CD4-positive, alpha-beta T cell treated with Interleukin-1 beta for 1 hour (primary cell): Measurements from ENCODE around the gene PANK1.

ENCODE experiments used
- DNase-seq, 2 donors: peaks; one replicate each; pipeline ENCODE4 v3.0.0-alpha.2; 2020 to 2022

PANK1 gene

DNA sequence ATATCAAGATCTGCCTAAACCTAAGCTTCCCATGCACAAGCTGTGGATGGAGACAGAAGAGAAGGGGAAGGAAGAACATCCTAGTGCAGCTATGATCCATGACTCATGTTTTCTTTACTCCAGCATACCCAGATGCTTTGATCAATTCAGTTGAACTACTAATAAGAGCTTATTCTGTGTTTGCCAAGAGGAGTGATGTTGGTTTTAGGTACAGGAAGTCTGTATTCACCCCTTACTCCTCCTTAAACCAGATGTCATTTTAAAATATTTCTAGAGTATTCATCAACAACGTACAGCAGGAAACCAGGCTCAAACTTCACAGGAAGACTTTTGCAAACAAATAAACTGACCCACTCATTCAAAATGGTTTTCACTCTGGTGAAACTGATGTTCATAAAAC is 29.2 kb downstream of the PANK1 start:
- no peak for DNase-seq

- DNase-seq, result peak in 1 of 2 donors; percentile 18
These were observed 29.9 kb downstream of the PANK1 start for GRCh38 chr10:89615112-89615511.

DNA sequence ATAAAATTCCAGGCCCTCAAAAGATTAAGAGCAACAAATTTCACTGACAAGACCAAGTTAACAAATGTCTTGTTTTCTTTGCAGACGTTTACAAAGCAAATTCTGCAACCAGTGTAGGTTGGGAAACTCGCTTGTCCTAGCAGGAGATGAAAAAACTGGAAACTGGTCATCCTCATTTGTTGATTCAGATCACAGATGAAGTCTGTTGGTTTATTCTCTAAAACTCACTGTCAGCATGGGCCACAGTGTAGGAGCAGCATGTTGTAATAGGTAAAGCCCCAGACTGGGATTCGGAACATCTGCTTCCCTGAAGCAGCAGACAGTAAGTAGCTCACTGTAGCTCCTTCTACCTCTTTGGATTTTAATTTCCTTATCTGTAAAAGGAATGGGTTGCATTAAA is 31.5 kb downstream of the PANK1 start:
- DNase-seq, result no peak

GRCh38 chr10:89611282-89611681 is 33.8 kb downstream of the PANK1 start:
- DNase-seq, result no peak

DNA sequence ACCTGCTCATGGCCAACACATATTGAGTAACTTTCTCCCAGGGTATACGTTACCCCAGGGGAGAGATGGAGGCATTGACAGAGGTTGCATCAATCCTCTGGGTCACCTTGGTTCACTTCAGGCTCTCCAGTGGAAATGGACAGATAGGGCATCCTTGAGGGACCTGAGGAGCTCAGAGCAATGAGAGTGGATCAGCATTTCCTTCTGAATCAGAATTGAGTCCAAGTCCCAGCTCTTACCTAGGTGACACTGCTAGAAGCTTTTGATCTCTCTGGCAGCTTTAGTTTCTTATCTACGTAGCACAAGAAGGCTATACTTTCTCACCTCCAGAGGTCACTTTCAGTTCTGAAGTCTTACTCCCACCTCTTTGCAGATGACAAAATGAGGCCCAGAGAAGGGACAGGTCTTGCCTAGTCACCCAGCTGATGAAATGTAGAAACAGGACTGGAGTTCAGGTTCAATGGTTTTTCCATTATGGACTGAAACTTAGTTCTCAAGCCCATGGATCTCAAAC is 35.2 kb downstream of the PANK1 start:
- no peak for DNase-seq

DNA sequence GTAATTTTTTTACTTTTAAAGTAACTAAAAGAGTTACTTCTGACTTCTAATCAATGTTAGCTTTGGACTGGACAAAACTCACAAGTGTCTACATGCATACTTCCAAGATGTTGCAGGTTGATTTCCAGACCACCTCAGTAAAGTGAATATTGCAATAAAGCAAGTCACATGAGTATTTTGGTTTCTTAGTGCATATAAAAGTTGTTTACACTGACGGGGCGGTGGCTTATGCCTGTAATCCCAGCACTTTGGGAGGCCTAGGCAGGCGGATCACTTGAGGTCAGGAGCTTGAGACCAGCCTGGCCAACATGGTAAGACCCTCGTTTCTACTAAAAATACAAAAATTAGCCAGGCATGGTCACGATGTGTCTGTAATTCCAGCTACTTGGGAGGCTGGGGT is 40.8 kb downstream of the PANK1 start:
- no peak for DNase-seq

GRCh38 chr10:89602919-89603318 is 42.1 kb downstream of the PANK1 start:
- no peak for DNase-seq

GRCh38 chr10:89601728-89602361 is 43.2 kb downstream of the PANK1 start:
- DNase-seq, result no peak

- no peak for DNase-seq
These were observed 45.0 kb downstream of the PANK1 start for GRCh38 chr10:89600041-89600440.

DNA sequence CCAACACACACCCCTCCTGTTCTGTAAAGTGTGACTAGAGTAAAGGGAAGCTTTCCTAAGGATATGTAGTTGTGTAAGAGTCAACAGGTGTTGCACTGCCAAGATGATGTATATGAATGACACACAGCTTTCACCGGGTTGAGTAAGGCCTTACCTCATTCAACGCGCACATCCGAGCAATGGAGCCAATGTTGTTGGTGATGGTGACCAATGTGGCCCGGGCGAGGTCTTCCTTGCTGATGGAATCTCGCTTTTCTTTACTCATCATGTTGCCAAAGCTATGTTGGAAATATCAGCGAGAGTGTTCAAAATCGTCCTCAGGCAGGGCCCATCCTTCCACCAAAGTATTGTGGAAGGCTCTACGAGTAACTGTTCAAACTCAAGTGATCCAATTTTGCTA is 52.0 kb downstream of the PANK1 start:
- DNase-seq, result no peak

DNA sequence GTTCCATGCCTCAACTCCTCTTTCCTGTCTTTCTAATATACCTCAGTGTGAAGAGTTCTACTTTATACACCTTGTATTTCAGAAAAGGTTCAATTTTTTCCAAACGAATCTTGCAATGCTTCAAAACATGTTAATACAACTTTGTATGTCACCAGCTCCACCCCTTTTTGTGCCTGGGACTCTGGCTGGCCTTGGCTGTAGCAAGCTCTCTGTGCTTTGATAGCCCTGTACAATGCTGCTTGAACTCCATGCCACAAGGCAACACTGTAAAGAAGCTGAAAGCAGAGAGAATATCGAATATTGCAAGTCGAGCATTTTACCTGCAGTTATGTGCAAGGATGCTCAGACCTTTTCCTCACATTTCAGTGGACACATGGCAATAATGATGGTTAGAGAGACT is 52.5 kb downstream of the PANK1 start:
- no peak for DNase-seq

DNA sequence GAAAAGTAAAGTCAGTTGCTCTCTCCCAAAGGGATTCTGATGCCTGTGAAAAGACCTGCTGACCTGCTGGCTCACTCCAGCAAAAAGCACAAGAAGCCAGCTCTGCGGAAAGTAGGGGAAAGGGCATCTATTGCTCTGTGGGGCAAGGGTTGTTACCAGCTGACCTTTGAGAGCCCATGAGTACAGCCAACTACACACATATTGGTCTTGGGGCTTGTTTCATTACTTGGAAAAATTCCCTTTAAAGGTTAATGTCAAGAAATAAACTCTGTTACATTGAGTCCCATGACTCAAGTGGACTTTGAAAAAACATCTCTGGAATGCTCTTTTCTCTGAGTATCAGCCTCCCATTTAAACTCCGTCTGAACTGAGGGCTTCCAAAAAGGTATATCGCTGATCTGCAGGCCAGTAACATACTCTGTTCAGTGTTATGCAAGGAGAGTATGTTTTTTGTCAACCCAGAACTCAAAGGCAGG is 53.2 kb downstream of the PANK1 start:
- no peak for DNase-seq

DNA sequence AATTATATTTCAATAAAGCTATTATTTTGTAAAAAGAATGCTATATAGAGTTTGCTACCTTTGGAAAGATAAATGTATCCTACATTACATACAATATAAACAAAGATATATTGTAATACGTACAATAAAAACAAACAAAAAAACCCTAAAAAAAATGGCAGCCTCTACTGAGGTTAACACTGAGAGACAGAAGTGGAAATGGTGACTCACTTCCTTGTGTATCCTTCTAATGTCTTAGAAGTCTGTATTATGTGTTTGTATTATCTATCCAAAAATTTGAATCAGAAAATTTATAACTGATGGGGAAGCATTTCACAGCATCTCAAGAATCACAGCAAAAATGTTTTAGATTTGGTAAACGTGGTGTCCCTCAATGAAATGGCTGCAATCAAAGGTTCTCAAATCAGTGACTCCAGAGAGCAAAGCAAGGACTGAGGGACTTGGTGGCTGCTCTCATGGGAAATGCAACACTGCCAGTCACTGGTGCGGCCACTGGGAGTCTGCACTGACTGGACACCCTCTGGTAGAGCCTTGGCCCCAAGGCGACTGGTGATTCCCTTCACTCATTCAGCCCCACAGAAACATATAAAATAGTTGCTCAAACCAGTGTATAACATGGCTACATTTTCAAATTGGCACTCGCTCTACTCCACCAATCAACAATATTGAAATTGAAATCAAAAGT is 53.8 kb downstream of the PANK1 start:
- no peak for DNase-seq

- no peak for DNase-seq
These were observed 54.7 kb downstream of the PANK1 start for GRCh38 chr10:89590326-89590725.

DNA sequence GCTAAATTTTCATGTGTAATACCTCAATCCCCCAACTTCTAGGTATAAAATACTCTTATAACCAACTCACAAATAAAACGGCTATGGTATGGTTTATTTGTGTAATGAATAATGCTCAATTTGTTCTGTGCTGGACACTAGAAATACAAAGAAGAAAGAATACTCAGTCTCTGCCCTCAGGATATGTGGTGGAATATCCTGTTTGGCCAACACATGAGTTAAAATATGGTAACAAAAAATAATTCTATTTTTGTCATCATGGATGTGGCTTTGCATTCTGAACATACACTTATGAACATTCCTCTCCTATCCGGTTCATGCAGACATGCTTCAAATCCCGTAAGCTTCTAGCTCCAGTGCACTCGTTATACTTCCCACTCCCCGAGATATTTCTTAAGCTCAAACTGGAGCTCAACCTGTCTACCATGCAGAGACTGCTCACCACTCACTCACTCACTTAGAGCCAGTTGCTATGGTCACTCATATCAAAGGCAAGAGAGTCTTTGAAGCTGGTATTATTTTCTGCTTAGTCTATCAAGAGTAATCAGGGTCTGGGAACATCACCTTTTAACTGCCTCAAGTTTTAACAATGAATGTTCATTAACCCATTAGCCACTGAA is 55.8 kb downstream of the PANK1 start:
- DNase-seq, result no peak

DNA sequence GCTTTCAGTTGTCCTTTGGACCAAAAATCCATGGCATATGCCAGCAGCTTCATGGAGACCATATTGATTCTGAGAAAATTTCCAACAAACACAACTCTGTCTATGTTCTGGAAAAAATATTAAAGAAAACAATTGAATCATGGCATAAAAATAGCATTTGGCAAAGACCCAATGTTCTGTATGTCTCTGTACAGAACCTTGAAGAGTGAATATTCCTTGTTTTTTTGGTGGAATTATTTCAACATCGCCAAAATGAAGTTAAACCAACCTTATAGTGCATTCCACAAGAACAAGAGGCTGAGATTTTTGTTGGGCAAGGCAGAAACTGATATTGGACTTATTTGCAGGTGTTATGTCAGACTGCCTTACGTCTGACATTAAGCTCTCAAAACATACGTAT is 56.4 kb downstream of the PANK1 start:
- no peak for DNase-seq

- no peak for DNase-seq
These were observed 63.0 kb downstream of the PANK1 start for GRCh38 chr10:89582022-89582421.

DNA sequence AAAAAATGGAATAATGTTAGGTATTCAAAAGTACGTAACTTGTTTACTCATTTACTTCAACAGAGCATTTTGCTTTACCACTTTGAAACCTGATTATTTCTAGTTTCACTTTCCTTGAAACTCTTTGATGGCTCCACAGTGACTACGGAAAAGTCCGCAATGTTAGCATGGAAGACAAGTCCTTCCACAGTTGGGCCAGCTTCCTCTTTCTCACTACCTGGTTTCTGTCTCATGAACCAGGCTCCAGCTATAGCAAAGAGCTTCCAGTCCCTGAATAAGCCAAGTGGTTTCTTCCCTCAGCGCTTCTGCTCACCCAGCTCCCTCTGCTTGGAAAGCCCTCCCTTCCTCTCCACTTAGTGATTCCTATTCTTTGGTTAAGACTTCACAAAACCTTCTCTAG is 64.8 kb downstream of the PANK1 start:
- no peak for DNase-seq

- no peak for DNase-seq
These were observed 68.3 kb downstream of the PANK1 start for GRCh38 chr10:89576696-89577095.

DNA sequence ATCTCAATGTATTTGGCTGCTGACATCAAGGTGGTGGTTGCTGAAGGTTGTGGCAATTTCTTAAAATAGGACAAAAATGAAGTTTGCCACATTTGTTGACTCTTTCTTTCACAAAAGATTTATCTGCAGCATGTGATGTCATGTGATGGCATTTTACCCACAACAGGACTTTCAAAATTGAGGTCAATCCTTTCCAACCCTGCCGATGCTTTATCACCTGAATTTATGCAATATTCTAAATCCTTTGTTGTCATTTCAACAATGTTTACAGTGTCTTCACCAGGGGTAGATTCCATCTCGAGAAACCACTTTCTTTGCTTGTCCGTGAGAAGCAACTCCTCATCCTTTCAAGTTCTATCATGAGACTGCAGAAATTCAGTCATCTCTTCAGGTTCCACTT is 69.0 kb downstream of the PANK1 start:
- DNase-seq, result no peak

DNA sequence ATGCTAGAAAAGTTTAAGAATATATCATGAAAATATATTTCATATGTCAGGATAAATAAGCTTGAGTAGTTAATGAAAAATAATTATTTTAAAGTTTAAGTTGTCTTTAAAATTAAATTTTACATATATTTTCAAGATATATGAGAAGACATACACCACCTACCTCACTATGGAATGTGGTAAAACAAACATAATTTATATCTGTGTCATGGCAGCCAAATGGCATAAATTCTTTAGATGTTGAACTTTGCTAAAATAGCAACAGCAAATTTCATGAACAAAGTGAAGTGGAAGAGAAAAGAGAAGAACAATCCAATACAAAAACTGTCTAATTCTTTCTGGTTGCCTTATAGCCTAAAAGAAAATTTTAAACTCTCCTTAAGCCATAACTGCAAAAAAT is 70.0 kb downstream of the PANK1 start:
- no peak for DNase-seq

- DNase-seq, result no peak
These were observed 70.7 kb downstream of the PANK1 start for GRCh38 chr10:89574368-89574767.

DNA sequence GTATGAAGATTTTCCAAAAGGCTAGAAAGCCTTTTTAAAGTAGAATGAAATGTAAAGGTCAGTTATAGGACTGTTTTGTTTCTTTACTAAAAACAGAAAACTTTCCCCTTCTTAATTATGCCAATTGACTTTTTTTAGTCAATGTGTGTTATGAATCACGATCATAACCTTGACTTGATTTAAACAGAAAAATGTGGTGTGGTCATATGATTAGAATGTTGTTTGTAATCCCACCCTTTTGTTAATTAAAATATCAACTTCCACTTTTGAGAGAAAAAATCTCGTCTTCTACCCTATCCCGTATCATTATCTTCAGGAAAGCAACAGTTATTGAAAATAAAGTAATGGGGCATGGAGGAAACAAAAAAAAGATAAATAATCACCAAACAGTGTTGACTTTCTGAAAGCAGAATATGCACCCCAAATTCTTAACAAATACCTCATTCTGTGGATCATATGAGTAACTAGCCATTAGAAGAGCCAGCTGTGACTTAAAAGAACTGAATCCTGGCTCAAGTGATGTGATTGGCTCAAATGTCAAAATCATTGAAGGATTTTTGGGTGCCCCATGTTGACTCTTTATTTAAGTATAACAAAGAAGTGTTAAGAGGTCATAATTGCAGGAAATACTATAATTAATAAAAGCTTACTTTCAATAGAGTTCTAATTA is 77.3 kb downstream of the PANK1 start:
- DNase-seq, result no peak

DNA sequence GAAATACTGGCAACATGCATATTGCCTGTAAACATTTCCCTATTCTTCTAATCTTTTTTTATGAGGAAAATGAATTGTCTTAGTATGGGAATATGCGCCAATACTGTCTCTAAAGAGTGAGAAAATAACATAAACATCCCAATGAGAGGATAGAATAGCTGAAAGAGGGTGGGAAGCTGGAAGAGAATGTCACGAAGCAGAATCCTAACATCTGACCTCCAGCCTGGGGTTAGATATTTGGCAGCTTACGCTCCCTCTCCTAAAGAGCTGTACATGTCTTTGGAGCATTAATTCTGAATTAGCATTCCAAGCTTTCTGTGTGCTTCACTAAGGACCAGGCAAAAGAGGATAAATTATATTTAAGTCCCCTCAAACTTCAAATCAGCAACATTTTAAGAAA is 78.0 kb downstream of the PANK1 start:
- no peak for DNase-seq
